ENCODE measurements around the gene MADD. TPM values are rescaled to one million over a fixed set of nuclear protein-coding genes. Genes with fewer than 3 reads are reported as not detected.

Gene MADD
- total and polyA plus RNA-seq, 2 donors (not counting 3 experiments of a cell fraction or from before 2014, with no cell fraction given) = 35.3 to 36.8 TPM

GRCh38 chr11:47338396-47339241 lies 68.7 kb downstream of the MADD start:
- FAIRE-seq (no peak), DNase-seq (ENCODE audit: low read depth, low spot score) (no peak)
- intact Hi-C loops (cut with micrococcal nuclease) (no loop called here), dilution Hi-C loops (cut with MboI; ENCODE audit: extremely low pct_ligation_motif_present, low sequenced_read_pairs) (no loop called here)
- Histone ChIP-seq H3K4me3 (replicated peaks in 1 of 3; ENCODE audit: insufficient read depth in 1 of 3, low read depth in 1 of 3, low read length in 3 of 3) (no peak overlapping the region), H2AFZ (ENCODE audit: low read depth, low read length) (no peak overlapping the region), H3K79me2 (ENCODE audit: control insufficient read depth, insufficient read depth, low read length) (no peaks in the 10 kb centered on the region), H3K9ac (replicated peaks; ENCODE audit: extremely low read depth, insufficient read depth, low read length) (no peak overlapping the region), H3K27ac (ENCODE audit: insufficient read depth, low read depth, low read length) (no peak overlapping the region), H4K20me1 (replicated peaks; ENCODE audit: control insufficient read depth, extremely low read depth, insufficient read depth, low read length) (no peaks in the 10 kb centered on the region), H3K9me1 (replicated peaks; ENCODE audit: control insufficient read depth, extremely low read depth, insufficient read depth, low read length) (no peaks in the 10 kb centered on the region), H3K27me3 (ENCODE audit: control insufficient read depth in 2 of 2, insufficient read depth in 2 of 2, low read length in 2 of 2) (no peaks in the 10 kb centered on the region), H3K4me2 (ENCODE audit: insufficient read depth, low read length) (no peak overlapping the region), H3K9me3 (replicated peaks; ENCODE audit: control insufficient read depth, insufficient read depth, low read length) (no peaks in the 10 kb centered on the region), H3K4me1 (ENCODE audit: control insufficient read depth, extremely low read depth, insufficient read depth, low read length) (no peaks in the 10 kb centered on the region), H3K36me3 (ENCODE audit: control insufficient read depth in 2 of 2, extremely low read depth in 1 of 2, insufficient read depth in 2 of 2, low read length in 2 of 2) (no peaks in the 10 kb centered on the region)
- TF ChIP-seq EZH2 (IDR thresholded peaks at IDR 0.05; ENCODE audit: borderline replicate concordance, low read depth, low read length, severe bottlenecking) = no peak
- TF ChIP-seq FOS (IDR thresholded peaks at IDR 0.05; ENCODE audit: borderline replicate concordance, insufficient read depth, low read length) = no peak
- no peak for TF ChIP-seq POLR2A (IDR thresholded peaks at IDR 0.05; ENCODE audit: low read depth, low read length)
- no peak for TF ChIP-seq JUN (IDR thresholded peaks at IDR 0.05; ENCODE audit: borderline replicate concordance, insufficient read depth, insufficient read length, low read depth)
- no peak for TF ChIP-seq MAX (IDR thresholded peaks at IDR 0.05; ENCODE audit: insufficient read depth, insufficient read length)
- no peak for TF ChIP-seq MYC (IDR thresholded peaks at IDR 0.05; ENCODE audit: low read depth, low read length)
- TF ChIP-seq CTCF (IDR thresholded peaks at IDR 0.05; ENCODE audit: extremely low read depth in 1 of 2, insufficient read depth in 1 of 2, low read depth in 1 of 2, low read length in 2 of 2) = no peak
- no peak for TF ChIP-seq POLR2AphosphoS5 (IDR thresholded peaks at IDR 0.05; ENCODE audit: insufficient read depth, low read depth, low read length)
- no peak for TF ChIP-seq GATA2 (IDR thresholded peaks at IDR 0.05; ENCODE audit: insufficient read depth, insufficient read length, low read depth, low read length)
- CTCF ChIA-PET = no interaction called here
- POLR2A ChIA-PET = no interaction called here
- no TSS peak for BruUV-seq (replicated peaks)

Data from endothelial cell of umbilical vein (primary cell).